A549 treated with AZD2906 at 1 μM for 4 hours (cell line): ENCODE data around the gene HNRNPCL1. TPM values are rescaled to one million over a fixed set of nuclear protein-coding genes. Genes with fewer than 3 reads are reported as not detected.

Experiments used
- total RNA-seq: library from RNA; stranded (reverse); fragments of 200-300 nt; extraction: Qiagen RNA extraction; gene quantifications from 5 replicates; pipeline ENCODE4 v1.2.3, GENCODE V29; 2022

Gene HNRNPCL1
- not detected in 5 replicates for total RNA-seq

GRCh38 chr1:12848620-12849019 is at the start of gene HNRNPCL1:
Gene HNRNPCL1, minus strand, starts transcription at chr1:12848720. Its CDS starts 431 bp downstream, at chr1:12848289.

GRCh38 chr1:12898170-12898569 is 49.6 kb upstream of the HNRNPCL1 start, which contains the start of gene PRAMEF10:
Gene PRAMEF10, minus strand, starts transcription at chr1:12898270. Its CDS starts 2,423 bp downstream, at chr1:12895847.

GRCh38 chr1:12886101-12886500 is 37.6 kb upstream of the HNRNPCL1 start, which contains the start of gene PRAMEF4:
Gene PRAMEF4, minus strand, starts transcription at chr1:12886201. Its CDS starts 2,807 bp downstream, at chr1:12883394.

GRCh38 chr1:12856786-12857185 is 8.3 kb upstream of the HNRNPCL1 start, which contains the start of gene PRAMEF2:
Gene PRAMEF2, plus strand, starts transcription at chr1:12857086. Its CDS starts 1,924 bp downstream, at chr1:12859010.

GRCh38 chr1:12831310-12831709 is 17.2 kb downstream of the HNRNPCL1 start, which contains the start of gene PRAMEF11:
Gene PRAMEF11, minus strand, starts transcription at chr1:12831410. Its CDS starts 2,621 bp downstream, at chr1:12828789.

Other genes starting within 250 kb of the HNRNPCL1 start
- 37.8 to 51.4 TPM (median 47.8 TPM) in 5 replicates for gene DHRS3, start 230.5 kb downstream of the HNRNPCL1 start, total RNA-seq
- not detected in 5 replicates for gene AADACL4, start 204.6 kb downstream of the HNRNPCL1 start, total RNA-seq
- gene AADACL3, start 132.6 kb downstream of the HNRNPCL1 start, total RNA-seq = not detected in 5 replicates
- gene CFAP107, start 102.5 kb downstream of the HNRNPCL1 start, total RNA-seq = not detected in 5 replicates
- gene PRAMEF12, start 75.0 kb downstream of the HNRNPCL1 start, total RNA-seq = not detected in 5 replicates
- 0.07 to 0.14 TPM (median 0.07 TPM) in 3 of 5 replicates, not detected in the others for gene PRAMEF1, start 57.3 kb downstream of the HNRNPCL1 start, total RNA-seq
- not detected in 5 replicates for gene PRAMEF11, start 17.3 kb downstream of the HNRNPCL1 start, total RNA-seq
- 0.06 to 0.25 TPM (median 0.14 TPM) in 5 replicates for gene PRAMEF2, start 8.4 kb upstream of the HNRNPCL1 start, total RNA-seq
- gene PRAMEF4, start 37.5 kb upstream of the HNRNPCL1 start, total RNA-seq = 0.05 to 0.06 TPM in 2 of 5 replicates, not detected in the others
- gene PRAMEF10, start 49.5 kb upstream of the HNRNPCL1 start, total RNA-seq = not detected in 5 replicates
- 0.06 TPM in 1 of 5 replicates, not detected in the others for gene PRAMEF7, start 67.9 kb upstream of the HNRNPCL1 start, total RNA-seq
- gene PRAMEF6, start 98.9 kb upstream of the HNRNPCL1 start, total RNA-seq = not detected in 5 replicates
- gene PRAMEF27, start 207.9 kb upstream of the HNRNPCL1 start, total RNA-seq = not detected in 5 replicates
- gene HNRNPCL3, start 212.0 kb upstream of the HNRNPCL1 start, total RNA-seq = not detected in 5 replicates
- not detected in 5 replicates for gene PRAMEF25, start 222.1 kb upstream of the HNRNPCL1 start, total RNA-seq